HepG2 (cell line): ENCODE results near the gene PEX12. TPM values are rescaled to one million over a fixed set of nuclear protein-coding genes. Genes with fewer than 3 reads are reported as not detected.

Experiments
- ATAC-seq: fragments of 200-7000 bp; cut with Tn5 transposase; 3 replicates; pipeline ENCODE4 v1.9.1; 2020; ENCODE audit warnings: mild to moderate bottlenecking, moderate library complexity
- BruUV-seq: library from RNA; stranded (reverse); fragments of 400-500 nt; replicated peaks from 2 replicates; lab custom pipeline; 2021; lab: Mats Ljungman, UMichigan
- CTCF ChIA-PET: fragments of 300-600 bp; formaldehyde crosslinking; extraction: SDS; loops from one replicate; lab custom pipeline; 2021; ENCODE audit warnings: low total read pairs, inconsistent platforms, low intra/inter-chr PET ratio; lab: Yijun Ruan, JAX
- POLR2A ChIA-PET: fragments of 350-600 bp; sonication (Branson Sonifier 250); formaldehyde crosslinking; loops from one replicate; lab custom pipeline; 2020; ENCODE audit warnings: antibody characterized with exemption, inconsistent platforms; lab: Yijun Ruan, JAX
- DNase-seq: peaks from one replicate; pipeline ENCODE4 v3.0.0-alpha.2; 2015; ENCODE audit warnings: low spot score
- FAIRE-seq: peaks from 3 replicates; lab custom pipeline; 2011; peaks lifted over from hg19 to GRCh38; lab: Jason Lieb, UNC
- H2AFZ ChIP-seq: one replicate; pipeline ENCODE4 v1.6.1; 2011; ENCODE audit warnings: low read length, inconsistent platforms
- H3K27ac ChIP-seq: fragments of 300-600 bp; 3 replicates; pipeline ENCODE4 v1.8.0; 2011; ENCODE audit warnings: mixed run types, mild to moderate bottlenecking, mixed read lengths, low read length, inconsistent platforms; ENCODE audit not compliant: insufficient read depth; ENCODE audit errors: extremely low read length
- H3K27me3 ChIP-seq, 2 experiments: fragments of 200-600 bp in 1 of 2; 2 replicates in 1 of 2; 3 replicates in 1 of 2; pipeline versions ENCODE4 v1.6.0 to v1.8.0; 2011; ENCODE audit warnings: low read length in 2 of 2, mild to moderate bottlenecking in 2 of 2, moderate library complexity in 2 of 2, inconsistent platforms in 1 of 2; ENCODE audit not compliant: insufficient read depth in 2 of 2, control insufficient read depth in 1 of 2
- H3K36me3 ChIP-seq, 2 experiments: fragments of 200-600 bp in 1 of 2; replicated peaks in 1 of 2; 2 replicates in 1 of 2; 3 replicates in 1 of 2; pipeline versions ENCODE4 v1.5.1 to v1.8.0; 2011; ENCODE audit warnings: low read length in 2 of 2, inconsistent platforms in 1 of 2; ENCODE audit not compliant: insufficient read depth in 2 of 2, control insufficient read depth in 1 of 2
- H3K4me1 ChIP-seq: 2 replicates; pipeline ENCODE4 v1.5.1; 2012; ENCODE audit warnings: low read length, inconsistent platforms; ENCODE audit not compliant: insufficient read depth
- H3K4me2 ChIP-seq: 2 replicates; pipeline ENCODE4 v1.6.0; 2011; ENCODE audit warnings: low read depth, low read length, inconsistent platforms
- H3K4me3 ChIP-seq, 3 experiments: fragments of 200-600 bp in 1 of 3; sonication (generic), shearing (Covaris generic) in 1 of 3; replicated peaks in 1 of 3; 2 replicates each; pipeline ENCODE4 v1.5.1; 2011 to 2016; ENCODE audit warnings: low read length in 3 of 3, inconsistent platforms in 2 of 3, low read depth in 2 of 3, mild to moderate bottlenecking in 2 of 3, control low read depth in 1 of 3, mixed read lengths in 1 of 3; ENCODE audit not compliant: insufficient read depth in 1 of 3
- H3K79me2 ChIP-seq: one replicate; pipeline ENCODE4 v1.6.1; 2011; ENCODE audit warnings: low read length, inconsistent platforms; ENCODE audit not compliant: insufficient read depth
- H3K9ac ChIP-seq: 2 replicates; pipeline ENCODE4 v1.6.0; 2011; ENCODE audit warnings: mild to moderate bottlenecking, low read depth, low read length, inconsistent platforms; ENCODE audit not compliant: insufficient read depth
- H3K9me3 ChIP-seq: 2 replicates; pipeline ENCODE4 v1.5.1; 2012; ENCODE audit warnings: mild to moderate bottlenecking, low read length
- H4K20me1 ChIP-seq: 2 replicates; pipeline ENCODE4 v1.6.0; 2011; ENCODE audit warnings: inconsistent platforms, mild to moderate bottlenecking, low read length, moderate library complexity; ENCODE audit not compliant: insufficient read depth
- ARNTL ChIP-seq: sonication (generic); formaldehyde crosslinking; IDR thresholded peaks from 2 replicates; pipeline ENCODE4 v1.4.0; 2020; ENCODE audit warnings: mild to moderate bottlenecking, missing genetic modification reagents
- MXI1 ChIP-seq: IDR thresholded peaks from 3 replicates; pipeline ENCODE4 v1.6.1; 2012; ENCODE audit warnings: low read depth, low read length, inconsistent platforms, borderline replicate concordance
- ZNF558 ChIP-seq: sonication (generic); formaldehyde crosslinking; IDR thresholded peaks from 2 replicates; pipeline ENCODE4 v1.9.0; 2022; ENCODE audit warnings: mild to moderate bottlenecking, missing genetic modification reagents, borderline replicate concordance
- ZNF781 ChIP-seq: sonication (generic); formaldehyde crosslinking; IDR thresholded peaks from 2 replicates; pipeline ENCODE4 v1.5.1; 2020; ENCODE audit warnings: borderline replicate concordance, mild to moderate bottlenecking, missing genetic modification reagents; ENCODE audit errors: not compliant biosample characterization
- in situ Hi-C: cut with HindIII; loops from 2 replicates; pipeline ENCODE4 v1.10.0; 2017; ENCODE audit warnings: low pct_unique_long_range_greater_than_20kb; ENCODE audit not compliant: extremely low pct_ligation_motif_present
- intact Hi-C: fragments of 100-400 bp; cut with micrococcal nuclease; formaldehyde crosslinking; loops from one replicate; pipeline ENCODE4 v1.10.0; 2022; ENCODE audit not compliant: unreplicated experiment
- polyA plus RNA-seq, 8 experiments: library from polyadenylated mRNA; depleted of rRNA in 3 of 8; stranded (reverse) in 7 of 8; unstranded in 1 of 8; fragments of >200 nt; fragmentation: Illumina TruSeq in 4 of 8; extraction: Trizol in 4 of 8; gene quantifications; 2 replicates each; pipeline versions ENCODE4 v1.2.1 to v1.2.3, GENCODE V29; 2011 to 2016; ENCODE audit warnings: low read depth in 4 of 8, missing spikeins in 1 of 8, mixed read lengths in 1 of 8; ENCODE audit not compliant: insufficient read depth in 1 of 8
- total RNA-seq, 5 experiments: library from RNA; depleted of rRNA; stranded (reverse); fragments of >200 nt; fragmentation: Illumina TruSeq; extraction: Trizol; gene quantifications; 2 replicates each; pipeline ENCODE4 v1.2.3, GENCODE V29; 2016; ENCODE audit warnings: low read depth in 1 of 5
- TF ChIP-seq, protein P1 (sequence below): sonication (generic); formaldehyde crosslinking; IDR thresholded peaks from 2 replicates; pipeline ENCODE4 v1.5.0; 2020; ENCODE audit warnings: mild to moderate bottlenecking, missing genetic modification reagents
- TF ChIP-seq, protein P2 (sequence below): sonication (generic); formaldehyde crosslinking; IDR thresholded peaks from 2 replicates; pipeline ENCODE4 v1.4.0; 2020; ENCODE audit warnings: low read depth, missing genetic modification reagents

PEX12 gene
- total and polyA plus RNA-seq, 2 of the 13 experiments (the other 11 are each of a cell fraction or from before 2014, with no cell fraction given), result 5.1 to 11.9 TPM

- no peak for TF ChIP-seq ZNF558
Measured at GRCh38 chr17:35543856-35544255, 34.5 kb downstream of the PEX12 start (continued).

GRCh38 chr17:35542990-35543389 is 35.4 kb downstream of the PEX12 start:
- FAIRE-seq, result no peak
- no peaks in the 10 kb centered on the region for H3K36me3 ChIP-seq
- TF ChIP-seq ARNTL (CRISPR knock-in tag) (no peak), MXI1 (no peak), ZNF781 (no peak)
- TF ChIP-seq, protein P1, sequence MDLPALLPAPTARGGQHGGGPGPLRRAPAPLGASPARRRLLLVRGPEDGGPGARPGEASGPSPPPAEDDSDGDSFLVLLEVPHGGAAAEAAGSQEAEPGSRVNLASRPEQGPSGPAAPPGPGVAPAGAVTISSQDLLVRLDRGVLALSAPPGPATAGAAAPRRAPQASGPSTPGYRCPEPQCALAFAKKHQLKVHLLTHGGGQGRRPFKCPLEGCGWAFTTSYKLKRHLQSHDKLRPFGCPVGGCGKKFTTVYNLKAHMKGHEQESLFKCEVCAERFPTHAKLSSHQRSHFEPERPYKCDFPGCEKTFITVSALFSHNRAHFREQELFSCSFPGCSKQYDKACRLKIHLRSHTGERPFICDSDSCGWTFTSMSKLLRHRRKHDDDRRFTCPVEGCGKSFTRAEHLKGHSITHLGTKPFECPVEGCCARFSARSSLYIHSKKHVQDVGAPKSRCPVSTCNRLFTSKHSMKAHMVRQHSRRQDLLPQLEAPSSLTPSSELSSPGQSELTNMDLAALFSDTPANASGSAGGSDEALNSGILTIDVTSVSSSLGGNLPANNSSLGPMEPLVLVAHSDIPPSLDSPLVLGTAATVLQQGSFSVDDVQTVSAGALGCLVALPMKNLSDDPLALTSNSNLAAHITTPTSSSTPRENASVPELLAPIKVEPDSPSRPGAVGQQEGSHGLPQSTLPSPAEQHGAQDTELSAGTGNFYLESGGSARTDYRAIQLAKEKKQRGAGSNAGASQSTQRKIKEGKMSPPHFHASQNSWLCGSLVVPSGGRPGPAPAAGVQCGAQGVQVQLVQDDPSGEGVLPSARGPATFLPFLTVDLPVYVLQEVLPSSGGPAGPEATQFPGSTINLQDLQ, result no peak
- TF ChIP-seq, protein P2, sequence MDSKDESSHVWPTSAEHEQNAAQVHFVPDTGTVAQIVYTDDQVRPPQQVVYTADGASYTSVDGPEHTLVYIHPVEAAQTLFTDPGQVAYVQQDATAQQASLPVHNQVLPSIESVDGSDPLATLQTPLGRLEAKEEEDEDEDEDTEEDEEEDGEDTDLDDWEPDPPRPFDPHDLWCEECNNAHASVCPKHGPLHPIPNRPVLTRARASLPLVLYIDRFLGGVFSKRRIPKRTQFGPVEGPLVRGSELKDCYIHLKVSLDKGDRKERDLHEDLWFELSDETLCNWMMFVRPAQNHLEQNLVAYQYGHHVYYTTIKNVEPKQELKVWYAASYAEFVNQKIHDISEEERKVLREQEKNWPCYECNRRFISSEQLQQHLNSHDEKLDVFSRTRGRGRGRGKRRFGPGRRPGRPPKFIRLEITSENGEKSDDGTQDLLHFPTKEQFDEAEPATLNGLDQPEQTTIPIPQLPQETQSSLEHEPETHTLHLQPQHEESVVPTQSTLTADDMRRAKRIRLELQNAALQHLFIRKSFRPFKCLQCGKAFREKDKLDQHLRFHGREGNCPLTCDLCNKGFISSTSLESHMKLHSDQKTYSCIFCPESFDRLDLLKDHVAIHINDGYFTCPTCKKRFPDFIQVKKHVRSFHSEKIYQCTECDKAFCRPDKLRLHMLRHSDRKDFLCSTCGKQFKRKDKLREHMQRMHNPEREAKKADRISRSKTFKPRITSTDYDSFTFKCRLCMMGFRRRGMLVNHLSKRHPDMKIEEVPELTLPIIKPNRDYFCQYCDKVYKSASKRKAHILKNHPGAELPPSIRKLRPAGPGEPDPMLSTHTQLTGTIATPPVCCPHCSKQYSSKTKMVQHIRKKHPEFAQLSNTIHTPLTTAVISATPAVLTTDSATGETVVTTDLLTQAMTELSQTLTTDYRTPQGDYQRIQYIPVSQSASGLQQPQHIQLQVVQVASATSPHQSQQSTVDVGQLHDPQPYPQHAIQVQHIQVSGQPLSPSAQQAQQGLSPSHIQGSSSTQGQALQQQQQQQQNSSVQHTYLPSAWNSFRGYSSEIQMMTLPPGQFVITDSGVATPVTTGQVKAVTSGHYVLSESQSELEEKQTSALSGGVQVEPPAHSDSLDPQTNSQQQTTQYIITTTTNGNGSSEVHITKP (CRISPR knock-in tag), result no peak

More at GRCh38 chr17:35542990-35543389, 35.4 kb downstream of the PEX12 start:
- H2AFZ ChIP-seq, result no peak overlapping the region
- H3K4me2 ChIP-seq, result no peak overlapping the region
- in situ Hi-C loops, result loop anchor here (25.0 kb wide), 1 partner anchor 1131 kb away; no protein-coding TSS in a partner anchor
- BruUV-seq, result no TSS peak
- H3K9me3 ChIP-seq, result no peaks in the 10 kb centered on the region
- intact Hi-C loops, result no loop called here
- H3K4me1 ChIP-seq, result no peaks in the 10 kb centered on the region
- no peaks in the 10 kb centered on the region for H3K27me3 ChIP-seq
- ChIA-PET CTCF (no interaction called here), POLR2A (no interaction called here)
- H4K20me1 ChIP-seq, result no peaks in the 10 kb centered on the region
- no peak overlapping the region for H3K27ac ChIP-seq
- no peak for ATAC-seq
- H3K9ac ChIP-seq, result no peak overlapping the region
- no peaks in the 10 kb centered on the region for H3K79me2 ChIP-seq
- no peak overlapping the region for H3K4me3 ChIP-seq
- DNase-seq, result no peak
